IPS-18a (cell line): ENCODE data around the gene HLX.

Experiments used
- H3K27ac ChIP-seq: one replicate; pipeline ENCODE4 v1.5.1; 2013; ENCODE audit warnings: low read length
- H3K27me3 ChIP-seq: one replicate; pipeline ENCODE4 v1.6.1; 2013; ENCODE audit warnings: mild to moderate bottlenecking, low read length; ENCODE audit not compliant: control insufficient read depth, insufficient read depth
- H3K36me3 ChIP-seq: one replicate; pipeline ENCODE4 v1.6.1; 2013; ENCODE audit warnings: low read depth, low read length; ENCODE audit not compliant: control insufficient read depth
- H3K4me1 ChIP-seq: one replicate; pipeline ENCODE4 v1.6.1; 2013; ENCODE audit warnings: low read depth, low read length; ENCODE audit not compliant: control insufficient read depth
- H3K4me3 ChIP-seq: one replicate; pipeline ENCODE4 v1.5.1; 2013; ENCODE audit warnings: low read length
- H3K9ac ChIP-seq: one replicate; pipeline ENCODE4 v1.6.1; 2013; ENCODE audit warnings: mild to moderate bottlenecking, low read length, moderate library complexity
- H3K9me3 ChIP-seq: one replicate; pipeline ENCODE4 v1.6.1; 2013; ENCODE audit warnings: low read depth, low read length; ENCODE audit not compliant: control insufficient read depth

HLX gene

DNA sequence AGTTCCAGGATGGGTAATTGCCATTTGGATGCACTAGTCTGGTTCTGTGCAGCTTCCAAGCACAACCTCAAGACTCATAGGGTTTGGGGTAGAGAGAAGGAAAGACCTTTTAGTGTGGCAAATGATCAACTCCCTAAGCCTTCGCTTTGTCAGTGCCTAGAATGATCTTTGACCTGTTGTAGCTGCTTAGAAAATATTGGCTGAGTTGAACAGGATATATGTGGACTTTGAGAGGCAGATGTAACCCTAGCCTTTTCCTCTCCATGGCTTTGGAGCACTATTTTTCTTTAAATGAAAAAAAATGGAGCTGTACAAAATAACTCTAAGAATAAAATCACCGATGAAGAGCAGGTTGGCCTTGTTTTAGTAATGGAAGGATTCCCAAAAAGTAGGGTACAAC lies 41.7 kb downstream of the HLX start:
- Histone ChIP-seq H3K36me3 (no peaks in the 10 kb centered on the region), H3K4me3 (no peak overlapping the region), H3K9me3 (no peaks in the 10 kb centered on the region), H3K4me1 (peaks cover 12% of the 10 kb centered on the region), H3K27me3 (no peaks in the 10 kb centered on the region), H3K27ac (no peak overlapping the region), H3K9ac (no peak overlapping the region)

DNA sequence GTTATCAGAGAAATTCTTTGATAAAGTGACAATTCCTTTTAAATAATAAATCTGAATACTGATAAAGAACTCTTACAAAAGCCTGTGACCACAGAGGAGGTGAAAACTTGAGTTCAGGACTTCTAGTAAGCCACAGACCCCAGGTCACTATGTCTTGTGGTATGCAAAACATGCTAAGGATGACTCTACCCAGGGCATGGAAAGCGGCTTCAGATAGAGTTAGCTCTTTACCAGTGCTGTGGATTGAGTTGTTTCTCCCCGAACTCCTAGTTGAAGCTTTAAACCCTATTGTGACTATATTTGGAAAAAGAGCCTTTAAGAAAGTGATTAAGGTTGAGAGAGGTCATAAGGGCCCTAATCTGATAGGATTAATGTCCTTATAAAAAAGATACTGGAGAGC lies 42.3 kb downstream of the HLX start:
- Histone ChIP-seq H3K36me3 (no peaks in the 10 kb centered on the region), H3K9me3 (no peaks in the 10 kb centered on the region), H3K4me3 (no peak overlapping the region), H3K4me1 (peaks cover 12% of the 10 kb centered on the region), H3K27ac (no peak overlapping the region), H3K27me3 (no peaks in the 10 kb centered on the region), H3K9ac (no peak overlapping the region)

DNA sequence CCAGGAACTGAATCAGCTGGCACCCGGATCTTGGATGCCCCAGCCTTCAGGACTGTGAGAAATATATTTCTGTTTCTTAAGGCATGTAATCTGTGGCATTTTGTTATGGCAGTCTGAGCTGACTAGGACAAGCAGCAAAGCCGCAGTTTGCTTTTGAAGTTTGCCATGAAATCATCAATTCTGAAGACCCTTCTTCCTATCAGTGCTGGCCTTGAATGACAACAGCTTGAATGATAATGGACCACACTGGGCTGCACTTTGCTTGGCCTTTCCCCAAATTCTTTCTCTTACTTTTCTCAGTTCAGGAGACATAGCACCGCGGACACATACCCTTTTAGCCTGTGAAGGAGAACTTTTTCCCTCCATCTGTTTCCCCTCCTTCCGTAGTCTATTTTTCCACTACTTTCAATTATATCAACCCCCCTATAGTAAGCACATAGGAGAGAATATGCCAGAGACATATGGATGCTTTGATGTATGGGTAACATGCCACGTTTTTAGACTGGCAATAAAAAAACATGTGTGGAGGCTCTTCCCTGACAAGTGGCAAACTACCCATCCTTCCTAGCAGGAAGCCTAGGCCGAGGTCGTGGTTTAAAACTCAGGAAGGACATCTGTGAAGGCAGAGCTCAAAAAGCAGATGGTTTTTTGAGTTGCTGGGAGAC lies 42.9 kb downstream of the HLX start:
- no peaks in the 10 kb centered on the region for H3K9me3 ChIP-seq
- no peak overlapping the region for H3K4me3 ChIP-seq
- no peak overlapping the region for H3K9ac ChIP-seq
- H3K27me3 ChIP-seq: no peaks in the 10 kb centered on the region
- H3K36me3 ChIP-seq: no peaks in the 10 kb centered on the region
- no peak overlapping the region for H3K27ac ChIP-seq
- H3K4me1 ChIP-seq: peaks cover 12% of the 10 kb centered on the region

DNA sequence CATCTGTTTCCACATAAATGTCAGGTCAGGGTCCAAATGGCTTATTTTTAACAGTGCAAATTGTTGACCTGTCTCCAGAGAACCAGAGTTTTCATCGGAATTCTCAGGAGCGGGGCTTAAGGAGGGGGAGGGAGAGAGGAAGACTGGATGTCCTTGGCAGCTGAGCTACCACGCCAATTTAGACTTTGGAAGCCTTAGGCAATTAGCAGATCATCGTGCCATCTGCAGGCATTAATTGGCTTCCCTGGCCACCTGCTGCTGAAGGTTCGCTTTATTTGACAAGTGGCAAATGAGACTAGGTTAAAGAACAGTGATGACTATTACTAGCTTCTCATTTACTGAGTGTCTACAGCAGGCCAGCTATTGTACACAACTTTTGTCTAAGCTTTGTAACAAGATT lies 43.7 kb downstream of the HLX start:
- Histone ChIP-seq H3K9me3 (no peaks in the 10 kb centered on the region), H3K27ac (no peak overlapping the region), H3K27me3 (no peaks in the 10 kb centered on the region), H3K36me3 (no peaks in the 10 kb centered on the region), H3K4me3 (no peak overlapping the region), H3K4me1 (peaks cover 16% of the 10 kb centered on the region), H3K9ac (no peak overlapping the region)

DNA sequence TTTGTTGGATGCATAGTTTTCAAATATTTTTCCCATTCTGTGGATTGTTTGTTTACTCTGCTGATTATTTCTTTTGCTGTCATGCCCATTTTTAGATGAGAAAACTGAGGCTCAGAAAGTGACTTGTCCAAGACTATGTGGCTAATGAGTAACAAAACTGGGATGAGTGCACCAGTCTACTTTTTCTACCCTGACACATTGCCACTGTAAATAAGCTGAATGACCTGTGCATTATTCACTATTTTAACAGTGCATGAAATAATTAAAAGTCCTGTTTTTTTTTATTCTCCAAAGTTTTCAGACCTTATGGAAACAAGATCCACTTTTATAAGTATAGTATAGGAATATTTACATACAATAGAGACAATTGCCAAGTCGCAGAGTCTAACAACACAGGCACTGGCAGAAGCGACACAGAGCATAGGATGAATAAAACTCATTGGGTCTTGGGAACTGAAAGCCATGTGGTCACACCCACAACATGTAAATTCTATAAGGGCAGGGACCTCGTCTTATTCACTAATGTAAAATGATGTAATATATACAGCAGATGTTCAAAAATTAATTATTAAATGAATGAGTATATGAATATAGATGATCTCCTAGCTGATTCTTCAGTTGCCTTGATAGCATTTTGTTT lies 45.2 kb downstream of the HLX start:
- no peaks in the 10 kb centered on the region for H3K36me3 ChIP-seq
- H3K27me3 ChIP-seq: no peaks in the 10 kb centered on the region
- peaks cover 16% of the 10 kb centered on the region for H3K4me1 ChIP-seq
- no peak overlapping the region for H3K27ac ChIP-seq
- H3K9ac ChIP-seq: no peak overlapping the region
- no peaks in the 10 kb centered on the region for H3K9me3 ChIP-seq
- no peak overlapping the region for H3K4me3 ChIP-seq

DNA sequence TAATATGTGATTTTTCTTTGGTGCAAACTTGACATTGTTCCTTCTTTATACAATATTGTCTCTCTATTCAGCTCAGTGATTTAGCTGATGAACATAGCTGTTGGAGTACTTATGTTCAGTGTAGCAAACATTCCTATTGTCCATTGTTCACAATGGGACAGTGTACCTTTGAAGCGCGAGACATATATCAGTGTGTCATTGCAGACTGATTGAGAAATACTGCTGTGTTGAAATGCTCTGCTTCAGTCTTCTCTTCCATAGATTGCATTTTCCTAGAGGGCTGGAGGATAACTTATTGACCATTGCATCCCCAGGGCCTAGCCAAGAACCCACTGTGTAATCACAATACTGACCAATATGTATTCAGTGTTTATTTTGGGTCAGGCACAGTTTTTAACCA lies 46.5 kb downstream of the HLX start:
- no peaks in the 10 kb centered on the region for H3K36me3 ChIP-seq
- H3K9ac ChIP-seq: no peak overlapping the region
- H3K27ac ChIP-seq: no peak overlapping the region
- no peaks in the 10 kb centered on the region for H3K9me3 ChIP-seq
- no peak overlapping the region for H3K4me3 ChIP-seq
- peaks cover 16% of the 10 kb centered on the region for H3K4me1 ChIP-seq
- no peaks in the 10 kb centered on the region for H3K27me3 ChIP-seq

DNA sequence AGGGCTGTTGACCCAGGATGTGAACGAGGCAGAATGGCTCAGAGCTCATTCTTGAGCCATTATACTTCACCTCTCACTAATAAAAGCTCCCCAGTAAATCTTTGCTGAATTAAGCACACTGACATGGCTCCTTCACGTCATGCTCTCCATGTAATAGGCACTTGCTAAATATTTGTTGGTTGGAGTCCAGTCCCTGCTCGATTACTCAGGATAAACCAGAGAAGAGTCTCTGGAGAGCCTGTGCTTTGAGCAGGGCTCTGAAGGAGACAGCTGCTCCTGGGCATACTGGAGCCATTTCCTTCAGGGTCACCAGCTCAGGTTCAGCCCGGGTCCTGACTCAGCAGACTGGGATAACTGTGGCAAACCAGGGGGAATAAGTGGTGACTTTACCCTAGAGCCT lies 46.9 kb downstream of the HLX start:
- peaks cover 16% of the 10 kb centered on the region for H3K4me1 ChIP-seq
- H3K36me3 ChIP-seq: no peaks in the 10 kb centered on the region
- no peak overlapping the region for H3K27ac ChIP-seq
- no peak overlapping the region for H3K9ac ChIP-seq
- H3K4me3 ChIP-seq: no peak overlapping the region
- H3K9me3 ChIP-seq: no peaks in the 10 kb centered on the region
- no peaks in the 10 kb centered on the region for H3K27me3 ChIP-seq

DNA sequence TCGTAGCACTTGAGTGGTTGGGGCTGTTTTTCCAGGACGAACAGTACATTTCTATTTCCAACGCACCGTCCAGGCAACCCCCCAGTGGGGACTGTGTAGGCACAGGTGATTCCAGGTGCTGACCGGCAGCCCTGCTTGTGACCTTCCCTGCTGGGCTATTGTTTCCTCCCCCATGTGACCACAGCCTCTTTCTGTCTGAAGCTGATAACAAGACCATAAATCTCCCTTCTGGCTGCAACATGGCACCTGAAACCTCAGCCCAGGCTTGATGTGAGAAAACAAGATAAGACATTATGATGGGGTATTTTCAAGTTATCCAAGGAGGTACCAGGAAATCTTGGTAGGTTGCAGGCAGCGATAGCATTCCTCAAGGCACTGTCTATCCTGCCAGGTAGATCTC lies 48.2 kb downstream of the HLX start:
- Histone ChIP-seq H3K36me3 (no peaks in the 10 kb centered on the region), H3K4me1 (peaks cover 4% of the 10 kb centered on the region), H3K9ac (no peak overlapping the region), H3K27ac (no peak overlapping the region), H3K4me3 (no peak overlapping the region), H3K9me3 (no peaks in the 10 kb centered on the region), H3K27me3 (no peaks in the 10 kb centered on the region)

DNA sequence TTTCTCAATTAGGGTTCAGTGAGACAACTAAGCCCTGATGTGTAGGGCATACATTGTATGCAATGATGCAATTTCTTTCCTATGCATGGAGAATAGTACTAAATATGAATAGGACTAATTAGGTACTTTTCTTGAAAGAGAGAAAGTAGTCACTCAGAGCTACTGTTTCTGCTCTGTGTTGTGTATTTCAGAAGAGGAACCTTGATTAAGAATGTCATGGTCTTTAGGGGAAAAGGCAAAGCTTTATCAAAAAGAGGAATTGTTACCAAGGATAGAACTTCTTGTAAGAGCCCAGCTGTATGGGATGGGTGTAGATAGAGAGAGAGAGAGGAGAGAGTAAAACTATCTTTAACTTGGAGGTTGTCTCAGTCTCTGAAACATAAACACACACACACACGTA lies 49.1 kb downstream of the HLX start:
- Histone ChIP-seq H3K4me3 (no peak overlapping the region), H3K27ac (no peak overlapping the region), H3K27me3 (no peaks in the 10 kb centered on the region), H3K36me3 (no peaks in the 10 kb centered on the region), H3K9ac (no peak overlapping the region), H3K9me3 (no peaks in the 10 kb centered on the region), H3K4me1 (peaks cover 4% of the 10 kb centered on the region)

DNA sequence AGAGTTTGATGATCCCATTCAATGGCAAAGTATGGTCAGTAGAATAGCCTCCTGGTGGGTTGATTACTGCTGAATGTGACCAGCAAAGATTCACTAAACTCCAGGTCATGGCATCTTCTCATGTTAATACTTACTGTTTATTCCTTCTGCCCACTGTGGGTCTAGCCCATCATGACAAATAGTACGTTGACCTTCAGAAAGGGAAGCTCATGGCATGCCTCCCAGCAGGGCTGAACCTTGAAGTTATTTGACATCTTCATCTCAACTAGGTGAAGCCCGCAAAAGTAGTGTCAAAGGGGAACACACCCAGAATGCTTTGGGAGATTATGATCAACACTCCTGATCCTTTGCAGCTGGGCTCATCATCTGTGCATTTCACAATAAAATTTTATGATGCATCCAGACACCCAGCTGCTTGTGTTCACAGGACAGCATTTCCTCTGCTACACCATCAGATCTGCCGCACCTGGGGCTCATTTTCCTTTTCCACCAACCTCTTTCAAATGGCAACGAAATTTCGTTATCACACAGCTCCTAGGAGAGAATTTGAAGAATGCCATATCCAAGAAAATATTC lies 49.6 kb downstream of the HLX start:
- no peaks in the 10 kb centered on the region for H3K9me3 ChIP-seq
- no peaks in the 10 kb centered on the region for H3K36me3 ChIP-seq
- H3K9ac ChIP-seq: no peak overlapping the region
- H3K27ac ChIP-seq: no peak overlapping the region
- no peaks in the 10 kb centered on the region for H3K27me3 ChIP-seq
- peaks cover 4% of the 10 kb centered on the region for H3K4me1 ChIP-seq
- no peak overlapping the region for H3K4me3 ChIP-seq

DNA sequence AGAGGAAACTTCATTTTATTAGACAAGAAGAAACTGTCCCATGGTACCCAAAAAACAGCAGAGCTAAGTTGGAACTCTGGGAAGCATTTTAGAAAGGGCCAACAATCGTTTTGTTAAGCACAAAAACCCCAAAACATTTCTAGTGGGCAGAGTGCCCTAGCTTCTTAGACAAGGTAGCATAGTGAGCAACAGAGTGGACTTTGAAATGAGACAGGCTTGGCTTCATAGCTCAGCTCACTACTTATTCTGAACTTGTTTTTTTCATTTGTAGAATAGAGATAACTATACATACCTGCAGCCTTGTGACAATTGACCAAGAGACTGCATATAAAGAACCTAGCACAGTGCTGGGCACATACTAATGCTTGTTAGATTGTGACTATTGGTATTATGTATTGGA lies 50.1 kb downstream of the HLX start:
- Histone ChIP-seq H3K4me1 (peaks cover 4% of the 10 kb centered on the region), H3K36me3 (no peaks in the 10 kb centered on the region), H3K9me3 (no peaks in the 10 kb centered on the region), H3K27me3 (no peaks in the 10 kb centered on the region), H3K9ac (no peak overlapping the region), H3K4me3 (no peak overlapping the region), H3K27ac (no peak overlapping the region)
